GM19438 (cell line): ENCODE results near the gene USP17L25.
"Not testable (repeated sequence)": the region's sequence is repeated elsewhere in the genome, so short reads cannot be mapped to it uniquely, and the experiment has no call there.

Experiments used
- ATAC-seq: cut with Tn5 transposase; IDR thresholded peaks from one replicate; pipeline ENCODE4 v1.9.1; 2021; ENCODE audit warnings: low read depth; ENCODE audit not compliant: unreplicated experiment

Gene USP17L25

GRCh38 chr4:9329611-9330010 lies at the start of gene USP17L25:
USP17L25 (plus strand) TSS chr4:9329911; CDS start chr4:9329911, 0 bp downstream.
- ATAC-seq: not testable (repeated sequence)

GRCh38 chr4:9324191-9324590 lies 5.5 kb upstream of the USP17L25 start:
- ATAC-seq: not testable (repeated sequence)

- not testable (repeated sequence) for ATAC-seq
These were observed 4.8 kb upstream of the USP17L25 start, which contains the start of gene USP17L24 for GRCh38 chr4:9324865-9325264. USP17L24 (plus strand) TSS chr4:9325165; CDS start chr4:9325165, 0 bp downstream.

GRCh38 chr4:9334358-9334757 lies 4.6 kb downstream of the USP17L25 start, which contains the start of gene USP17L26:
USP17L26 (plus strand) TSS chr4:9334658; CDS start chr4:9334658, 0 bp downstream.
- ATAC-seq: not testable (repeated sequence)

GRCh38 chr4:9339103-9339502 lies 9.4 kb downstream of the USP17L25 start, which contains the start of gene USP17L5:
USP17L5 (plus strand) TSS chr4:9339403; CDS start chr4:9339403, 0 bp downstream.
- ATAC-seq: not testable (repeated sequence)

GRCh38 chr4:9343848-9344247 lies 14.1 kb downstream of the USP17L25 start, which contains the start of gene USP17L27:
USP17L27 (plus strand) TSS chr4:9344148; CDS start chr4:9344148, 0 bp downstream.
- ATAC-seq: not testable (repeated sequence)

GRCh38 chr4:9348593-9348992 lies 18.9 kb downstream of the USP17L25 start, which contains the start of gene USP17L28:
USP17L28 (plus strand) TSS chr4:9348893; CDS start chr4:9348893, 0 bp downstream.
- not testable (repeated sequence) for ATAC-seq

- not testable (repeated sequence) for ATAC-seq
These were observed 21.2 kb downstream of the USP17L25 start for GRCh38 chr4:9350866-9351265.

GRCh38 chr4:9353338-9353737 lies 23.6 kb downstream of the USP17L25 start, which contains the start of gene USP17L29:
USP17L29 (plus strand) TSS chr4:9353638; CDS start chr4:9353638, 0 bp downstream.
- ATAC-seq: not testable (repeated sequence)

GRCh38 chr4:9362829-9363228 lies 33.1 kb downstream of the USP17L25 start, which contains the start of gene USP17L30:
USP17L30 (plus strand) TSS chr4:9363129; CDS start chr4:9363129, 0 bp downstream.
- ATAC-seq: not testable (repeated sequence)

- not testable (repeated sequence) for ATAC-seq
These were observed 50.2 kb downstream of the USP17L25 start for GRCh38 chr4:9379881-9380280.
